ENCODE measurements around the gene EEFSEC. TPM values are rescaled to one million over a fixed set of nuclear protein-coding genes. Genes with fewer than 3 reads are reported as not detected.

The EEFSEC gene
- total RNA-seq, 4 donors from 2014 or later, result 9.1 to 17.4 (median 15.8) TPM

DNA sequence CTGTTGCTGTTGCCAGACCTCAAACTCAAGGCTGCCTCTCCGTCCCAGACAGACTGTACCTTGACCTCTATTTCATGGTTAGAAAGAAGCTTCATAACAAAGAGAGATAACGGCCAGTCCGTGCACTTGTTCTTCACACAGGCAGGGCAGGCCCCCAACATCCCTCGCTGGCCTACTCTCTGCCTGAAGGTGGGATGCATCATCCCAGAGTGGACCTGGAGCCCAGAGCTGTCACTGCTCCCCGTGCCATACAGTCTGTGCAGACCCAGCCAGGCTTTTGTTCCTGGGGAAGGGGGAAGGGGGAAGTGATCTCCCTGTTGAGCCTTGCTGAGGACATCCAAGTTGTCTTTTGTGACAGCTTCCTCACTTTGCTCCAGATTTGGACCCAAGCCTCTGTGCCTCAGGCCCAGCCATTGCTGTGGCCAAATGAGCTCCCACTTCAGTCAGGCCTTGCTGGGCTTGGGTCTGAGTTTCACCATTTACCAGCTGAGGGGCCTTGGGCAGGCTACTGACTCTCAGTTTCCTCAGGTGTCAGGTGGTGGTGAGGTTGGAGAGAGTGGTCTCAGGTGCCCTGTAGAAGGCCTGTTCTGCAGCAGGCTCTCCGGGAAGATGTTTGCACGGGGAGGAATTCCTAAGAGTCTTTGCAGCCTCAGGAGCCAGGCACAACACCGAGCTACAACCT, 171.8 kb downstream of the EEFSEC start:
- 83% methylated on average over 7 of the region's 8 CpGs for WGBS
- H3K9me3 ChIP-seq, result no peaks in the 10 kb centered on the region
- H3K4me1 ChIP-seq, result peaks cover 0 to 4% (median 0%) of the 10 kb centered on the region in 4 donors
- H3K27ac ChIP-seq (replicated peaks in 1 of 4), result no peak overlapping the region
- no peak for DNase-seq (ENCODE audit: extremely low spot score)
- TF ChIP-seq EP300 (IDR thresholded peaks at IDR 0.05) (no peak), POLR2AphosphoS5 (IDR thresholded peaks at IDR 0.05) (no peak), POLR2A (IDR thresholded peaks at IDR 0.05; ENCODE audit: low read depth) (no peak)
- TF ChIP-seq, protein P1, sequence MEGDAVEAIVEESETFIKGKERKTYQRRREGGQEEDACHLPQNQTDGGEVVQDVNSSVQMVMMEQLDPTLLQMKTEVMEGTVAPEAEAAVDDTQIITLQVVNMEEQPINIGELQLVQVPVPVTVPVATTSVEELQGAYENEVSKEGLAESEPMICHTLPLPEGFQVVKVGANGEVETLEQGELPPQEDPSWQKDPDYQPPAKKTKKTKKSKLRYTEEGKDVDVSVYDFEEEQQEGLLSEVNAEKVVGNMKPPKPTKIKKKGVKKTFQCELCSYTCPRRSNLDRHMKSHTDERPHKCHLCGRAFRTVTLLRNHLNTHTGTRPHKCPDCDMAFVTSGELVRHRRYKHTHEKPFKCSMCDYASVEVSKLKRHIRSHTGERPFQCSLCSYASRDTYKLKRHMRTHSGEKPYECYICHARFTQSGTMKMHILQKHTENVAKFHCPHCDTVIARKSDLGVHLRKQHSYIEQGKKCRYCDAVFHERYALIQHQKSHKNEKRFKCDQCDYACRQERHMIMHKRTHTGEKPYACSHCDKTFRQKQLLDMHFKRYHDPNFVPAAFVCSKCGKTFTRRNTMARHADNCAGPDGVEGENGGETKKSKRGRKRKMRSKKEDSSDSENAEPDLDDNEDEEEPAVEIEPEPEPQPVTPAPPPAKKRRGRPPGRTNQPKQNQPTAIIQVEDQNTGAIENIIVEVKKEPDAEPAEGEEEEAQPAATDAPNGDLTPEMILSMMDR (IDR thresholded peaks at IDR 0.05), result no peak
- H3K36me3 ChIP-seq, result peaks cover 0 to 4% (median 0%) of the 10 kb centered on the region in 4 donors
- no peaks in the 10 kb centered on the region for H3K27me3 ChIP-seq
- intact Hi-C loops (cut with DNase I), result loop anchor here (10.0 kb wide), 2 partner anchors 160 to 230 kb away; no protein-coding TSS in a partner anchor
- no peak overlapping the region for H3K4me3 ChIP-seq

DNA sequence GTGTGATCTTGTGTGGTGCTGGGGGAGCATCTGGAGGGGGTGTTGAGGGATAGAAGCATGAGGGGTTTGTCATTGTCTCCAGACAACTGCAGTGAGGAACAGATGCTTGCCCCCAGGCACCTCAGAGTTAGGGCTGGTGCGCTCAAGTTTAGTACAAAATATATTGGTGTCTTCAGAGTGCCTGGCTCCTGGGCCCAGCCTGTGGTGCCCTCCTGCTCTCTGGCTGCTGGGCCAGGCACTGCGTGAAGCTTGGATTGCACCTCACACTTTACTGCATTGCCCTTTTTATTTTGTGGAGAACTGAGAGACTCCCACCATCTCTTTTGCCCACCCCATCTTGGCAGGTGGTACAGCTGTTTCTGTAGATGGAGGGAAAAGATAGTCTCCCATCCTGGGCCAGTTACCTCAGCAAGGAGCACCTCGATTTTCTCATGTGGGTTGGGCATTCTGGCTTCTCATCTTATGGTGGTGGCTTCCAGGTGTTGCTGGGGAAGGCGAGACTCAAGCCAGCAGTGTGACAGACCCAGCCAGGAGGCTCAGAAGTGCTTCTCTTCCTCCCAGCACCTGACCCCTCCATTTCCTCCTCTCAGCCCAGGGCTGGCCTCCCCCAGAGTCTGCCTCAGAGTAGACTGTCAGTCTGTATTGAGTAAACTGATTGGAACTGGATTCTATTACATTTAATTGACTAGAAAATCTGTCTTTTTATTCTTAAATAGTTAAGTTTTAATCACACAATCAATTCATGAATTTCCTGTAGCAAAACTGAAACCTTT, 173.0 kb downstream of the EEFSEC start:
- no peaks in the 10 kb centered on the region for H3K9me3 ChIP-seq
- intact Hi-C loops (cut with DNase I), result loop anchor here (10.0 kb wide), 2 partner anchors 161 to 231 kb away; no protein-coding TSS in a partner anchor
- whole genome bisulfite sequencing, result 89% methylated on average over 3 of the region's 4 CpGs
- no peak for TF ChIP-seq POLR2AphosphoS5 (IDR thresholded peaks at IDR 0.05)
- TF ChIP-seq, protein P1 (IDR thresholded peaks at IDR 0.05), result no peak
- no peak for TF ChIP-seq POLR2A (IDR thresholded peaks at IDR 0.05; ENCODE audit: low read depth)
- TF ChIP-seq EP300 (IDR thresholded peaks at IDR 0.05), result no peak
- H3K27ac ChIP-seq (replicated peaks in 1 of 4), result no peak overlapping the region
- peaks cover 0 to 3% (median 0%) of the 10 kb centered on the region in 4 donors for H3K36me3 ChIP-seq
- H3K27me3 ChIP-seq, result no peaks in the 10 kb centered on the region
- no peak for DNase-seq (ENCODE audit: extremely low spot score)
- no peak overlapping the region for H3K4me3 ChIP-seq
- H3K4me1 ChIP-seq, result peaks cover 0 to 4% (median 0%) of the 10 kb centered on the region in 4 donors

DNA sequence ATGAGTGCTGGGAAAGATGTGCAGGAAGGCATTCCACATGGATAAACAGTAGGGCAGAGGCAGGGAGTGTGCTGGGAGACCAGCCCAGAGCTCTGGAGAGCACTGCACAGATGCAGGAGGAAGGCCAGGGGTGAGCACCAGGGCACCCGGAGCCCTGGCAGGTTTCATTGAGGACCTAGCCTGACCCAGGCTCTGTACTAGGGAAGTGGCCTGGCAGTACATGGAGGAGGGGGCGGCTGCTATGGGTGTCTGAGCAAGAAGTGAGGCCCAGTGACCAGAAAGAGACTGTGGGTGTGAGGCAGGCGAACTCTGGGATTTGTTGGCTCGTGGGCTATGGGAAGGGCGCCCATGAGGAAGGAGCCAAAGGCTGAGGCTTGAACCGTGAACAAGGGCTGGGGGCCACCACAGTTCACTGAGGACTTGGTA, 174.3 kb downstream of the EEFSEC start:
- Histone ChIP-seq H3K36me3 (peaks cover 0 to 3% (median 0%) of the 10 kb centered on the region in 4 donors), H3K27me3 (no peaks in the 10 kb centered on the region), H3K9me3 (no peaks in the 10 kb centered on the region), H3K4me3 (no peak overlapping the region), H3K4me1 (peaks cover 0 to 4% (median 0%) of the 10 kb centered on the region in 4 donors), H3K27ac (replicated peaks in 1 of 4) (no peak overlapping the region)
- WGBS, result 79% methylated on average over 6 of the region's 6 CpGs
- no peak for DNase-seq (ENCODE audit: extremely low spot score)
- TF ChIP-seq POLR2AphosphoS5 (IDR thresholded peaks at IDR 0.05) (no peak), EP300 (IDR thresholded peaks at IDR 0.05) (no peak), POLR2A (IDR thresholded peaks at IDR 0.05; ENCODE audit: low read depth) (no peak)
- TF ChIP-seq, protein P1 (IDR thresholded peaks at IDR 0.05), result no peak
- intact Hi-C loops (cut with DNase I), result loop anchor here (10.0 kb wide), 2 partner anchors 163 to 233 kb away; no protein-coding TSS in a partner anchor

DNA sequence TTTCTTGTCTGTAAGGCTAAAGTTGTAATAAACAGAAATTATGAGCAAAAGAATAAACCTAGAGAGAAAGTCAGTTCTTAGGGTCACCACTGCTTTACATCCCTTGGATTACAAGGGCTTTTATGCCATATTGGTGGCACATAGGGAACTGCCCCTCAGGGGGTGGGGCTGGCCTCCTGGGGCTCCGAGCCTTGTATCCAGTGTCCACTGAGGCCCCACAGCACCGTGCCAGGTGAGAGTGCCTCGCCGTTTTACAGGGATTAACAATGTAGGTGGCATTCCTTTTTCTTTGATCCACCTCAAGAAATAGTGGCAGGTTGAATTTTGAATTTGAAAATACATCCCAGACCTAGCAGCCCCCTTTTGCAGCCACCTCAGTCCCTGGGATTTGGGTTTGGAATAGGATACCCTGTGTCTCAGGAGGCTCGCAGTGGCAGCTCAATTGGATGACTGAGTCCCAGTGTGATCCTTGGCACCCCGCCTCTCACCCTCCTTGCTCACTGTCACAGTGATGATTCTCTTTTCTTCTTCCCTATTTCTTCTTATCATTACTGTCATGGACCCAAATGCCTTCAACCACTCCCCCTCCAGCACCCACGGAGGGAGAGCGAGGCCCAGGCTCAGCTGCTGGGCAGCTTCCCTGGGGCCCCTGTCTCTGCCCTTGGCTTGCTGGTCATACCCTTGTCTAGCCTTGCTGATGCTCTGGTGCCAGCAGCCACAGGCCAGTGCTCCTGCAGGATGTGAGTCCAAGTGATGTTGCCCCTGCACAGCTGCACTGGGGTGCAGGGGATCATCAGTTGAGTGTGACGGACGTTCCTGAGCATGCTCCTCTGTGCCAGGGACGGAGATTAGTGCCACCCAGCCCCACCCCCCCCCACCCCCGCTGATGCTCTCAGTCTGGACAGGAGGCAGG, 175.5 kb downstream of the EEFSEC start:
- DNase-seq (ENCODE audit: extremely low spot score), result no peak

More for the DNA sequence above, 175.5 kb downstream of the EEFSEC start:
- H3K27me3 ChIP-seq, result no peaks in the 10 kb centered on the region
- H3K36me3 ChIP-seq, result peaks cover 0 to 5% (median under 1%) of the 10 kb centered on the region in 4 donors
- 94% methylated on average over 11 of the region's 12 CpGs for WGBS
- no peak overlapping the region for H3K4me3 ChIP-seq
- no peaks in the 10 kb centered on the region for H3K9me3 ChIP-seq
- intact Hi-C loops (cut with DNase I), result loop anchor here (10.0 kb wide), 2 partner anchors 164 to 234 kb away; no protein-coding TSS in a partner anchor
- no peak overlapping the region for H3K27ac ChIP-seq (replicated peaks in 1 of 4)
- peaks cover 0 to 4% (median 0%) of the 10 kb centered on the region in 4 donors for H3K4me1 ChIP-seq
- no peak for TF ChIP-seq EP300 (IDR thresholded peaks at IDR 0.05)
- TF ChIP-seq, protein P1 (IDR thresholded peaks at IDR 0.05), result no peak
